WTC11 (cell line): Measurements from ENCODE around the gene CPSF3. TPM values are rescaled to one million over a fixed set of nuclear protein-coding genes. Genes with fewer than 3 reads are reported as not detected.

Source experiments
- ATAC-seq: fragments of 200-7000 bp; cut with Tn5 transposase; 2 replicates; pipeline ENCODE4 v1.10.0; 2021; ENCODE audit warnings: mild to moderate bottlenecking, moderate library complexity
- CTCF ChIA-PET: fragments of 300-600 bp; sonication (Branson Sonifier 250); formaldehyde crosslinking; loops from one replicate; lab custom pipeline; 2021; ENCODE audit warnings: antibody characterized with exemption; lab: Charles Lee
- POLR2A ChIA-PET: fragments of 350-600 bp; sonication (Branson Sonifier 250); formaldehyde crosslinking; loops from one replicate; lab custom pipeline; 2021; ENCODE audit warnings: antibody characterized with exemption; lab: Charles Lee
- DNase-seq: peaks from one replicate; pipeline ENCODE4 v3.0.0; 2021; ENCODE audit warnings: low spot score
- H3K27ac Mint-ChIP-seq: 2 replicates; pipeline ENCODE4 v1.8.0; 2021; ENCODE audit warnings: mixed read lengths
- H3K27me3 Mint-ChIP-seq: 2 replicates; pipeline ENCODE4 v1.8.0; 2021; ENCODE audit warnings: low read depth, mild to moderate bottlenecking, moderate library complexity, mixed read lengths
- H3K36me3 Mint-ChIP-seq: 2 replicates; pipeline ENCODE4 v1.8.0; 2021; ENCODE audit warnings: mixed read lengths
- H3K4me1 Mint-ChIP-seq: 2 replicates; pipeline ENCODE4 v1.8.0; 2022; ENCODE audit warnings: mixed read lengths
- H3K4me3 Mint-ChIP-seq: 2 replicates; pipeline ENCODE4 v1.8.0; 2021; ENCODE audit warnings: mild to moderate bottlenecking, moderate library complexity, mixed read lengths
- H3K9me3 Mint-ChIP-seq: 2 replicates; pipeline ENCODE4 v1.8.0; 2021; ENCODE audit warnings: mixed read lengths
- CDX4 ChIP-seq: fragments of 250-450 bp; sonication (Bioruptor Pico); IDR thresholded peaks from 2 replicates; pipeline ENCODE4 v1.9.0; 2021; ENCODE audit warnings: moderate library complexity, mild to moderate bottlenecking, inconsistent platforms, borderline replicate concordance
- ELF4 ChIP-seq: sonication (generic); formaldehyde crosslinking; IDR thresholded peaks from 2 replicates; pipeline ENCODE4 v1.8.1; 2022; ENCODE audit warnings: low read depth, mild to moderate bottlenecking, moderate library complexity, missing genetic modification reagents
- GTF2I ChIP-seq: fragments of 250-450 bp; sonication (Bioruptor Pico); conservative IDR thresholded peaks from 2 replicates; pipeline ENCODE4 v1.4.0; 2021; ENCODE audit warnings: mild to moderate bottlenecking
- HMGA2 ChIP-seq: fragments of 250-450 bp; sonication (Bioruptor Pico); IDR thresholded peaks from 2 replicates; pipeline ENCODE4 v1.4.0; 2021; ENCODE audit warnings: mild to moderate bottlenecking, moderate library complexity
- JAZF1 ChIP-seq: fragments of 250-450 bp; sonication (Bioruptor Pico); IDR thresholded peaks from 2 replicates; pipeline ENCODE4 v1.9.0; 2021; ENCODE audit warnings: moderate library complexity, mild to moderate bottlenecking, inconsistent platforms
- MYBL2 ChIP-seq: sonication (generic); formaldehyde crosslinking; IDR thresholded peaks from 2 replicates; pipeline ENCODE4 v1.8.1; 2023; ENCODE audit warnings: mild to moderate bottlenecking, moderate library complexity, missing genetic modification reagents
- NFATC4 ChIP-seq: fragments of 250-450 bp; sonication (Bioruptor Pico); IDR thresholded peaks from 2 replicates; pipeline ENCODE4 v1.9.0; 2021; ENCODE audit warnings: mild to moderate bottlenecking
- RELA ChIP-seq: sonication (generic); formaldehyde crosslinking; IDR thresholded peaks from 2 replicates; pipeline ENCODE4 v1.8.1; 2022; ENCODE audit warnings: missing genetic modification reagents, mild to moderate bottlenecking, borderline replicate concordance
- SMAD4 ChIP-seq: sonication (generic); formaldehyde crosslinking; IDR thresholded peaks from 2 replicates; pipeline ENCODE4 v1.8.0; 2022; ENCODE audit warnings: mild to moderate bottlenecking, missing genetic modification reagents
- USF2 ChIP-seq: sonication (generic); formaldehyde crosslinking; IDR thresholded peaks from 2 replicates; pipeline ENCODE4 v1.8.1; 2023; ENCODE audit warnings: mild to moderate bottlenecking, missing genetic modification reagents, moderate library complexity
- ZBTB21 ChIP-seq: sonication (generic); formaldehyde crosslinking; IDR thresholded peaks from 2 replicates; pipeline ENCODE4 v1.8.1; 2023; ENCODE audit warnings: mild to moderate bottlenecking, missing genetic modification reagents, borderline replicate concordance
- ZNF121 ChIP-seq: sonication (generic); formaldehyde crosslinking; IDR thresholded peaks from 2 replicates; pipeline ENCODE4 v1.8.0; 2023; ENCODE audit warnings: missing genetic modification reagents
- ZNF671 ChIP-seq: fragments of 250-450 bp; sonication (Bioruptor Pico); IDR thresholded peaks from 2 replicates; pipeline ENCODE4 v1.8.0; 2021; ENCODE audit warnings: mild to moderate bottlenecking
- total RNA-seq: library from RNA; stranded (reverse); gene quantifications from 3 replicates; pipeline ENCODE4 v1.2.3, GENCODE V29; 2021
- TF ChIP-seq, protein P1 (sequence below): sonication (generic); formaldehyde crosslinking; conservative IDR thresholded peaks from 2 replicates; pipeline ENCODE4 v1.8.1; 2023; ENCODE audit warnings: mild to moderate bottlenecking, low read depth, missing genetic modification reagents, moderate library complexity
- TF ChIP-seq, protein P2 (sequence below): sonication (generic); formaldehyde crosslinking; conservative IDR thresholded peaks from 2 replicates; pipeline ENCODE4 v1.8.1; 2022; ENCODE audit warnings: mild to moderate bottlenecking, missing genetic modification reagents
- TF ChIP-seq, protein P3 (sequence below): sonication (generic); formaldehyde crosslinking; IDR thresholded peaks from 2 replicates; pipeline ENCODE4 v1.8.1; 2022; ENCODE audit warnings: low read depth, missing genetic modification reagents, borderline replicate concordance
- TF ChIP-seq, protein P4 (sequence below): sonication (generic); formaldehyde crosslinking; IDR thresholded peaks from 2 replicates; pipeline ENCODE4 v1.8.1; 2023; ENCODE audit warnings: mild to moderate bottlenecking, missing genetic modification reagents
- TF ChIP-seq, protein P5 (sequence below): sonication (generic); formaldehyde crosslinking; IDR thresholded peaks from 2 replicates; pipeline ENCODE4 v1.8.1; 2022; ENCODE audit warnings: mild to moderate bottlenecking, missing genetic modification reagents, moderate library complexity, borderline replicate concordance

The CPSF3 gene
- total RNA-seq, 1 experiment from 2014 or later, result 88.4 TPM

GRCh38 chr2:9518163-9518562 lies 94.7 kb downstream of the CPSF3 start (continued):
- TF ChIP-seq, protein P1, sequence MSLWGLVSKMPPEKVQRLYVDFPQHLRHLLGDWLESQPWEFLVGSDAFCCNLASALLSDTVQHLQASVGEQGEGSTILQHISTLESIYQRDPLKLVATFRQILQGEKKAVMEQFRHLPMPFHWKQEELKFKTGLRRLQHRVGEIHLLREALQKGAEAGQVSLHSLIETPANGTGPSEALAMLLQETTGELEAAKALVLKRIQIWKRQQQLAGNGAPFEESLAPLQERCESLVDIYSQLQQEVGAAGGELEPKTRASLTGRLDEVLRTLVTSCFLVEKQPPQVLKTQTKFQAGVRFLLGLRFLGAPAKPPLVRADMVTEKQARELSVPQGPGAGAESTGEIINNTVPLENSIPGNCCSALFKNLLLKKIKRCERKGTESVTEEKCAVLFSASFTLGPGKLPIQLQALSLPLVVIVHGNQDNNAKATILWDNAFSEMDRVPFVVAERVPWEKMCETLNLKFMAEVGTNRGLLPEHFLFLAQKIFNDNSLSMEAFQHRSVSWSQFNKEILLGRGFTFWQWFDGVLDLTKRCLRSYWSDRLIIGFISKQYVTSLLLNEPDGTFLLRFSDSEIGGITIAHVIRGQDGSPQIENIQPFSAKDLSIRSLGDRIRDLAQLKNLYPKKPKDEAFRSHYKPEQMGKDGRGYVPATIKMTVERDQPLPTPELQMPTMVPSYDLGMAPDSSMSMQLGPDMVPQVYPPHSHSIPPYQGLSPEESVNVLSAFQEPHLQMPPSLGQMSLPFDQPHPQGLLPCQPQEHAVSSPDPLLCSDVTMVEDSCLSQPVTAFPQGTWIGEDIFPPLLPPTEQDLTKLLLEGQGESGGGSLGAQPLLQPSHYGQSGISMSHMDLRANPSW, result no peak
- no peak for TF ChIP-seq ELF4 (CRISPR knock-in tag)

DNA sequence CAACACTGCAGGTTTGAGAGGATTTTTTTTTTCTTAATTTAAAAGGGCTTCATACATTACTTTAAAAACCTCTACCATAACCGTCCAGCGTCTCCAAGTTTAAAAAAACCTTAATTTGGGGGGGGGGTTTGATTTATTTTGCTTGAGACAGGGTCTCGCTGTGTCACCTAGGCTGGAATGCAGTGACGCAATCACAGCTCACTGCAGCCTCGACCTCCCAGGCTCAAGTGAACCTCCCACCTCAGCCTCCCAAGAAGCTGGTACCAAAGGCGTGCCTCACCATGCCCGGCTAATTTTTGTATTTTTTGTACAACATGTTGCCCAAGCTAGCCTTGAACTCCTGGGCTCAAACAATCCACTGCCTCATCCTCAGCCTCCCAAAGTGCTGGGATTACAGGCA lies 95.3 kb downstream of the CPSF3 start:
- H3K27ac Mint-ChIP-seq, result no peak overlapping the region
- ChIA-PET CTCF (interaction anchor here (0.9 to 1.0 kb wide), 2 partner anchors 249 to 252 kb away, joined by 3 read pairs; no protein-coding TSS in a partner anchor), POLR2A (no interaction called here)
- ATAC-seq (no peak), DNase-seq (no peak)
- H3K4me3 Mint-ChIP-seq, result no peak overlapping the region
- H3K4me1 Mint-ChIP-seq, result no peaks in the 10 kb centered on the region
- peaks cover 29% of the 10 kb centered on the region for H3K36me3 Mint-ChIP-seq
- no peaks in the 10 kb centered on the region for H3K9me3 Mint-ChIP-seq
- H3K27me3 Mint-ChIP-seq, result no peaks in the 10 kb centered on the region
- TF ChIP-seq, protein P1, result no peak
- no peak for TF ChIP-seq RELA (CRISPR knock-in tag)
- TF ChIP-seq CDX4 (CRISPR knock-in tag), result no peak
- no peak for TF ChIP-seq ZNF121
- TF ChIP-seq NFATC4 (CRISPR knock-in tag), result no peak
- TF ChIP-seq SMAD4 (CRISPR knock-in tag), result no peak
- TF ChIP-seq MYBL2 (CRISPR knock-in tag), result no peak
- TF ChIP-seq, protein P2, sequence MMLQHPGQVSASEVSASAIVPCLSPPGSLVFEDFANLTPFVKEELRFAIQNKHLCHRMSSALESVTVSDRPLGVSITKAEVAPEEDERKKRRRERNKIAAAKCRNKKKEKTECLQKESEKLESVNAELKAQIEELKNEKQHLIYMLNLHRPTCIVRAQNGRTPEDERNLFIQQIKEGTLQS (CRISPR knock-in tag), result no peak
- TF ChIP-seq GTF2I (CRISPR knock-in tag), result no peak
- TF ChIP-seq JAZF1 (CRISPR knock-in tag), result no peak
- TF ChIP-seq, protein P3, sequence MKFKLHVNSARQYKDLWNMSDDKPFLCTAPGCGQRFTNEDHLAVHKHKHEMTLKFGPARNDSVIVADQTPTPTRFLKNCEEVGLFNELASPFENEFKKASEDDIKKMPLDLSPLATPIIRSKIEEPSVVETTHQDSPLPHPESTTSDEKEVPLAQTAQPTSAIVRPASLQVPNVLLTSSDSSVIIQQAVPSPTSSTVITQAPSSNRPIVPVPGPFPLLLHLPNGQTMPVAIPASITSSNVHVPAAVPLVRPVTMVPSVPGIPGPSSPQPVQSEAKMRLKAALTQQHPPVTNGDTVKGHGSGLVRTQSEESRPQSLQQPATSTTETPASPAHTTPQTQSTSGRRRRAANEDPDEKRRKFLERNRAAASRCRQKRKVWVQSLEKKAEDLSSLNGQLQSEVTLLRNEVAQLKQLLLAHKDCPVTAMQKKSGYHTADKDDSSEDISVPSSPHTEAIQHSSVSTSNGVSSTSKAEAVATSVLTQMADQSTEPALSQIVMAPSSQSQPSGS (CRISPR knock-in tag), result no peak

GRCh38 chr2:9519250-9519649 lies 95.8 kb downstream of the CPSF3 start:
- no peaks in the 10 kb centered on the region for H3K27me3 Mint-ChIP-seq
- no peak for TF ChIP-seq USF2 (CRISPR knock-in tag)
- no peak for TF ChIP-seq HMGA2
- TF ChIP-seq, protein P4, sequence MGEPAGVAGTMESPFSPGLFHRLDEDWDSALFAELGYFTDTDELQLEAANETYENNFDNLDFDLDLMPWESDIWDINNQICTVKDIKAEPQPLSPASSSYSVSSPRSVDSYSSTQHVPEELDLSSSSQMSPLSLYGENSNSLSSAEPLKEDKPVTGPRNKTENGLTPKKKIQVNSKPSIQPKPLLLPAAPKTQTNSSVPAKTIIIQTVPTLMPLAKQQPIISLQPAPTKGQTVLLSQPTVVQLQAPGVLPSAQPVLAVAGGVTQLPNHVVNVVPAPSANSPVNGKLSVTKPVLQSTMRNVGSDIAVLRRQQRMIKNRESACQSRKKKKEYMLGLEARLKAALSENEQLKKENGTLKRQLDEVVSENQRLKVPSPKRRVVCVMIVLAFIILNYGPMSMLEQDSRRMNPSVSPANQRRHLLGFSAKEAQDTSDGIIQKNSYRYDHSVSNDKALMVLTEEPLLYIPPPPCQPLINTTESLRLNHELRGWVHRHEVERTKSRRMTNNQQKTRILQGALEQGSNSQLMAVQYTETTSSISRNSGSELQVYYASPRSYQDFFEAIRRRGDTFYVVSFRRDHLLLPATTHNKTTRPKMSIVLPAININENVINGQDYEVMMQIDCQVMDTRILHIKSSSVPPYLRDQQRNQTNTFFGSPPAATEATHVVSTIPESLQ (CRISPR knock-in tag), result no peak
- no peak for TF ChIP-seq ZNF671 (CRISPR knock-in tag)
- TF ChIP-seq ZBTB21 (CRISPR knock-in tag), result no peak
- TF ChIP-seq, protein P5, sequence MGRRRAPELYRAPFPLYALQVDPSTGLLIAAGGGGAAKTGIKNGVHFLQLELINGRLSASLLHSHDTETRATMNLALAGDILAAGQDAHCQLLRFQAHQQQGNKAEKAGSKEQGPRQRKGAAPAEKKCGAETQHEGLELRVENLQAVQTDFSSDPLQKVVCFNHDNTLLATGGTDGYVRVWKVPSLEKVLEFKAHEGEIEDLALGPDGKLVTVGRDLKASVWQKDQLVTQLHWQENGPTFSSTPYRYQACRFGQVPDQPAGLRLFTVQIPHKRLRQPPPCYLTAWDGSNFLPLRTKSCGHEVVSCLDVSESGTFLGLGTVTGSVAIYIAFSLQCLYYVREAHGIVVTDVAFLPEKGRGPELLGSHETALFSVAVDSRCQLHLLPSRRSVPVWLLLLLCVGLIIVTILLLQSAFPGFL, result no peak

More at GRCh38 chr2:9519250-9519649, 95.8 kb downstream of the CPSF3 start:
- DNase-seq (no peak), ATAC-seq (no peak)
- H3K36me3 Mint-ChIP-seq, result peaks cover 27% of the 10 kb centered on the region
- ChIA-PET CTCF (no interaction called here), POLR2A (no interaction called here)
- H3K9me3 Mint-ChIP-seq, result no peaks in the 10 kb centered on the region
- H3K27ac Mint-ChIP-seq, result no peak overlapping the region
- no peak overlapping the region for H3K4me3 Mint-ChIP-seq
- H3K4me1 Mint-ChIP-seq, result no peaks in the 10 kb centered on the region
